Activated CD4-positive, alpha-beta T cell treated with anti-CD3 and anti-CD28 coated beads, Interleukin-2, amount 10 ng/mL, durations not matched to agents 24 days and 14 days (primary cell): Measurements from ENCODE around the gene CDK4. TPM values are rescaled to one million over a fixed set of nuclear protein-coding genes. Genes with fewer than 3 reads are reported as not detected.
A peak's percentile ranks its signal among the peaks of the same experiment; 100 is the strongest.
"Not testable (repeated sequence)": the region's sequence is repeated elsewhere in the genome, so short reads cannot be mapped to it uniquely, and the experiment has no call there.

ENCODE experiments used
- DNase-seq: peaks from one replicate; pipeline ENCODE4 v3.0.0; 2022
- H3K27ac Mint-ChIP-seq: one replicate; pipeline ENCODE4 v1.8.0; 2022; ENCODE audit warnings: mild to moderate bottlenecking, mixed read lengths
- H3K27me3 Mint-ChIP-seq: one replicate; pipeline ENCODE4 v1.8.0; 2022; ENCODE audit warnings: mixed read lengths
- H3K36me3 Mint-ChIP-seq: one replicate; pipeline ENCODE4 v1.8.0; 2022; ENCODE audit warnings: low read depth, mild to moderate bottlenecking, mixed read lengths
- H3K4me1 Mint-ChIP-seq: one replicate; pipeline ENCODE4 v1.8.0; 2021; ENCODE audit warnings: mixed read lengths
- H3K4me3 Mint-ChIP-seq: one replicate; pipeline ENCODE4 v1.8.0; 2022; ENCODE audit warnings: mild to moderate bottlenecking, moderate library complexity, mixed read lengths
- H3K9me3 Mint-ChIP-seq: one replicate; pipeline ENCODE4 v1.8.0; 2021; ENCODE audit warnings: mixed read lengths
- intact Hi-C: fragments of 100-400 bp; cut with micrococcal nuclease; formaldehyde crosslinking; loops from one replicate; pipeline ENCODE4 v1.15.1; 2023
- total RNA-seq: library from RNA; stranded (reverse); gene quantifications from 2 replicates; pipeline ENCODE4 v1.2.3, GENCODE V29; 2022

The CDK4 gene
- total RNA-seq, 1 donor from 2014 or later, result 248 TPM

- Mint-ChIP-seq H3K4me1 (no peaks in the 10 kb centered on the region), H3K27me3 (no peaks in the 10 kb centered on the region), H3K27ac (no peak overlapping the region), H3K4me3 (no peak overlapping the region), H3K36me3 (peaks cover 46% of the 10 kb centered on the region), H3K9me3 (no peaks in the 10 kb centered on the region)
- intact Hi-C loops, result no loop called here
- DNase-seq, result no peak
These were observed 25.0 kb downstream of the CDK4 start for GRCh38 chr12:57726884-57727757.

- Mint-ChIP-seq H3K36me3 (peaks cover 46% of the 10 kb centered on the region), H3K4me3 (peak overlapping the region; percentile 55), H3K27ac (no peak overlapping the region), H3K9me3 (no peaks in the 10 kb centered on the region), H3K27me3 (no peaks in the 10 kb centered on the region), H3K4me1 (no peaks in the 10 kb centered on the region)
- intact Hi-C loops, result no loop called here
- DNase-seq, result peak; percentile 71
These were observed 25.8 kb downstream of the CDK4 start for GRCh38 chr12:57726151-57726883.

- Mint-ChIP-seq H3K36me3 (peaks cover 45% of the 10 kb centered on the region), H3K4me1 (no peaks in the 10 kb centered on the region)
- intact Hi-C loops, result no loop called here
These were observed 26.3 kb downstream of the CDK4 start for GRCh38 chr12:57725851-57726150.

GRCh38 chr12:57724936-57725740, 27.0 kb downstream of the CDK4 start:
- Mint-ChIP-seq H3K27me3 (no peaks in the 10 kb centered on the region), H3K27ac (peak overlapping the region; percentile 51), H3K36me3 (peaks cover 39% of the 10 kb centered on the region), H3K4me1 (no peaks in the 10 kb centered on the region), H3K4me3 (no peak overlapping the region), H3K9me3 (no peaks in the 10 kb centered on the region)
- intact Hi-C loops, result no loop called here
- no peak for DNase-seq

More at GRCh38 chr12:57725851-57726150, 26.3 kb downstream of the CDK4 start:
- H3K27me3 Mint-ChIP-seq, result no peaks in the 10 kb centered on the region
- H3K9me3 Mint-ChIP-seq, result no peaks in the 10 kb centered on the region
- no peak overlapping the region for H3K4me3 Mint-ChIP-seq
- H3K27ac Mint-ChIP-seq, result no peak overlapping the region
- no peak for DNase-seq

- intact Hi-C loops, result no loop called here
- peak overlapping the region; percentile 51 for H3K27ac Mint-ChIP-seq
These were observed 27.8 kb downstream of the CDK4 start for GRCh38 chr12:57724003-57724935.

GRCh38 chr12:57723630-57723962, 28.5 kb downstream of the CDK4 start:
- H3K27ac Mint-ChIP-seq, result peak overlapping the region; percentile 17
- no peaks in the 10 kb centered on the region for H3K9me3 Mint-ChIP-seq
- no peaks in the 10 kb centered on the region for H3K4me1 Mint-ChIP-seq
- intact Hi-C loops, result no loop called here
- H3K27me3 Mint-ChIP-seq, result no peaks in the 10 kb centered on the region
- DNase-seq, result no peak
- H3K36me3 Mint-ChIP-seq, result peaks cover 42% of the 10 kb centered on the region
- no peak overlapping the region for H3K4me3 Mint-ChIP-seq

More at GRCh38 chr12:57724003-57724935, 27.8 kb downstream of the CDK4 start:
- no peaks in the 10 kb centered on the region for H3K9me3 Mint-ChIP-seq
- no peak overlapping the region for H3K4me3 Mint-ChIP-seq
- DNase-seq, result no peak
- H3K27me3 Mint-ChIP-seq, result no peaks in the 10 kb centered on the region
- peaks cover 39% of the 10 kb centered on the region for H3K36me3 Mint-ChIP-seq
- no peaks in the 10 kb centered on the region for H3K4me1 Mint-ChIP-seq

- Mint-ChIP-seq H3K36me3 (peaks cover 43% of the 10 kb centered on the region), H3K4me1 (no peaks in the 10 kb centered on the region), H3K9me3 (no peaks in the 10 kb centered on the region), H3K4me3 (no peak overlapping the region), H3K27me3 (no peaks in the 10 kb centered on the region), H3K27ac (no peak overlapping the region)
- intact Hi-C loops, result no loop called here
- no peak for DNase-seq
These were observed 29.1 kb downstream of the CDK4 start for GRCh38 chr12:57722716-57723629.

GRCh38 chr12:57721846-57722608, 30.1 kb downstream of the CDK4 start:
- H3K9me3 Mint-ChIP-seq, H3K27me3 Mint-ChIP-seq, H3K4me3 Mint-ChIP-seq, intact Hi-C loops, H3K4me1 Mint-ChIP-seq, DNase-seq: not testable (repeated sequence)
- H3K27ac Mint-ChIP-seq, result peak overlapping the region; percentile 10
- peaks cover 43% of the 10 kb centered on the region for H3K36me3 Mint-ChIP-seq

GRCh38 chr12:57720606-57721595, 31.2 kb downstream of the CDK4 start:
- no peak for DNase-seq
- intact Hi-C loops, result no loop called here
- H3K27ac Mint-ChIP-seq, result no peak overlapping the region
- H3K27me3 Mint-ChIP-seq, result no peaks in the 10 kb centered on the region
- H3K36me3 Mint-ChIP-seq, result peaks cover 43% of the 10 kb centered on the region
- no peak overlapping the region for H3K4me3 Mint-ChIP-seq
- no peaks in the 10 kb centered on the region for H3K4me1 Mint-ChIP-seq
- H3K9me3 Mint-ChIP-seq, result no peaks in the 10 kb centered on the region

GRCh38 chr12:57719777-57720605, 32.1 kb downstream of the CDK4 start:
- Mint-ChIP-seq H3K4me3 (no peak overlapping the region), H3K27ac (no peak overlapping the region), H3K9me3 (no peaks in the 10 kb centered on the region), H3K4me1 (no peaks in the 10 kb centered on the region), H3K27me3 (no peaks in the 10 kb centered on the region), H3K36me3 (peaks cover 46% of the 10 kb centered on the region)
- intact Hi-C loops, result no loop called here
- no peak for DNase-seq
